Sigmoid colon (tissue), 7 donors: ENCODE measurements around the gene MMP17. TPM values are rescaled to one million over a fixed set of nuclear protein-coding genes. Genes with fewer than 3 reads are reported as not detected.

Source experiments
- DNase-seq: peaks from one replicate; pipeline ENCODE4 v3.0.0-alpha.2; 2019
- H3K27ac ChIP-seq, 4 donors: fragments of 200-600 bp; sonication (generic); one replicate each; pipeline ENCODE4 v1.5.1; 2016 to 2019; ENCODE audit warnings: mild to moderate bottlenecking in 1 of 4
- H3K27me3 ChIP-seq, 3 donors: fragments of 200-600 bp; sonication (generic); one replicate each; pipeline ENCODE4 v1.5.1; 2019; ENCODE audit warnings: mild to moderate bottlenecking in 1 of 3
- H3K36me3 ChIP-seq, 4 donors: fragments of 200-600 bp; sonication (generic); one replicate each; pipeline ENCODE4 v1.5.1; 2016 to 2019
- H3K4me1 ChIP-seq, 4 donors: fragments of 200-600 bp; sonication (generic); one replicate each; pipeline ENCODE4 v1.5.1; 2017 to 2019
- H3K4me3 ChIP-seq, 4 donors: fragments of 200-600 bp; sonication (generic); one replicate each; pipeline ENCODE4 v1.5.1; 2017 to 2019; ENCODE audit warnings: mild to moderate bottlenecking in 2 of 4, moderate library complexity in 1 of 4
- H3K9me3 ChIP-seq, 4 donors: fragments of 200-600 bp in 3 of 4; sonication (generic) in 3 of 4; one replicate each; pipeline versions ENCODE4 v1.5.1 to v1.6.1; 2013 to 2019
- CTCF ChIP-seq, 4 experiments: fragments of 450-650 bp in 3 of 4; fragments of 200-600 bp in 1 of 4; IDR thresholded peaks; one replicate each; pipeline ENCODE4 v1.5.1; 2016 to 2019; ENCODE audit warnings: antibody characterized with exemption in 4 of 4, mild to moderate bottlenecking in 3 of 4, moderate library complexity in 2 of 4
- EP300 ChIP-seq, 4 donors: sonication (generic); formaldehyde crosslinking; IDR thresholded peaks; one replicate each; pipeline ENCODE4 v1.6.1; 2017; ENCODE audit warnings: antibody characterized with exemption in 4 of 4
- POLR2A ChIP-seq, 2 donors: fragments of 450-650 bp; IDR thresholded peaks; one replicate each; pipeline ENCODE4 v1.6.1; 2016; ENCODE audit warnings: antibody characterized with exemption in 2 of 2, mild to moderate bottlenecking in 2 of 2, moderate library complexity in 2 of 2
- POLR2AphosphoS5 ChIP-seq, 4 donors: sonication (generic); formaldehyde crosslinking; IDR thresholded peaks; one replicate each; pipeline ENCODE4 v1.6.1; 2017; ENCODE audit warnings: antibody characterized with exemption in 4 of 4
- WGBS, 2 donors: extraction: QIAGEN DNeasy Blood & Tissue Kit; methylation state at CpG; one replicate each; pipeline ENCODE4 v1.1.7; 2013; 5-methylcytosine and 5-hydroxymethylcytosine counted together
- intact Hi-C: fragments of 100-400 bp; cut with DNase I; formaldehyde crosslinking; loops from one replicate; pipeline ENCODE4 v1.15.1; 2023
- polyA plus RNA-seq, 3 donors: library from polyadenylated mRNA; stranded (reverse); fragments of 200-250 nt; gene quantifications; one replicate each; pipeline ENCODE4 v1.2.3, GENCODE V29; 2013
- total RNA-seq, 4 donors: library from RNA; depleted of rRNA; stranded (reverse); fragments of >200 nt; gene quantifications; one replicate each; pipeline ENCODE4 v1.1.0, GENCODE V29; 2016
- donor health status: healthy with polysubstance abuse.
- donor health status: Bipolar disorder and iron deficiency.
- donor health status: healthy.

Gene MMP17
- total and polyA plus RNA-seq, 7 donors, result 0.60 to 7.1 (median 4.9) TPM; not detected in 1

- intact Hi-C loops, result loop anchor here (5.0 to 10.0 kb wide), 2 partner anchors 112 to 730 kb away; partner anchors contain the start of gene EP400
- DNase-seq, result no peak
Measured at GRCh38 chr12:131834798-131835615, 6.8 kb downstream of the MMP17 start.

GRCh38 chr12:131835616-131836171 is 7.5 kb downstream of the MMP17 start:
- TF ChIP-seq EP300 (IDR thresholded peaks at IDR 0.05) (no peak), CTCF (IDR thresholded peaks at IDR 0.05) (no peak), POLR2A (IDR thresholded peaks at IDR 0.05) (no peak), POLR2AphosphoS5 (IDR thresholded peaks at IDR 0.05) (no peak)
- Histone ChIP-seq H3K4me1 (peaks cover 0 to 18% (median 13%) of the 10 kb centered on the region in 4 donors), H3K36me3 (no peaks in the 10 kb centered on the region), H3K27ac (no peak overlapping the region), H3K27me3 (peaks cover 12 to 66% (median 42%) of the 10 kb centered on the region in 3 donors), H3K4me3 (no peak overlapping the region), H3K9me3 (no peaks in the 10 kb centered on the region)
- WGBS, 2 donors, result 74 to 82% methylated on average over 7 of the region's 7 CpGs
- intact Hi-C loops, result loop anchor here (10.0 kb wide), 1 partner anchor 731 kb away; no protein-coding TSS in a partner anchor
- no peak for DNase-seq

More at GRCh38 chr12:131834798-131835615, 6.8 kb downstream of the MMP17 start:
- H3K4me1 ChIP-seq, result peaks cover 0 to 25% (median 20%) of the 10 kb centered on the region in 4 donors
- no peaks in the 10 kb centered on the region for H3K9me3 ChIP-seq
- no peaks in the 10 kb centered on the region for H3K36me3 ChIP-seq
- 23 to 68% methylated on average over 20 of the region's 20 CpGs for WGBS, 2 donors
- no peak overlapping the region for H3K4me3 ChIP-seq
- no peak overlapping the region for H3K27ac ChIP-seq
- peaks cover 12 to 73% (median 48%) of the 10 kb centered on the region in 3 donors for H3K27me3 ChIP-seq
- TF ChIP-seq EP300 (IDR thresholded peaks at IDR 0.05) (no peak), POLR2A (IDR thresholded peaks at IDR 0.05) (no peak), POLR2AphosphoS5 (IDR thresholded peaks at IDR 0.05) (no peak), CTCF (IDR thresholded peaks at IDR 0.05) (no peak)

- DNase-seq, result no peak
- Histone ChIP-seq H3K9me3 (no peaks in the 10 kb centered on the region), H3K4me1 (peaks cover 0 to 14% (median 8%) of the 10 kb centered on the region in 4 donors), H3K4me3 (no peak overlapping the region), H3K27me3 (peaks cover 12 to 61% (median 41%) of the 10 kb centered on the region in 3 donors), H3K27ac (no peak overlapping the region), H3K36me3 (no peaks in the 10 kb centered on the region)
- 70 to 71% methylated on average over 3 of the region's 3 CpGs for WGBS, 2 donors
- intact Hi-C loops, result loop anchor here (10.0 kb wide), 1 partner anchor 731 kb away; no protein-coding TSS in a partner anchor
- no peak for TF ChIP-seq POLR2A (IDR thresholded peaks at IDR 0.05)
- TF ChIP-seq POLR2AphosphoS5 (IDR thresholded peaks at IDR 0.05), result no peak
- TF ChIP-seq CTCF (IDR thresholded peaks at IDR 0.05), result no peak
- no peak for TF ChIP-seq EP300 (IDR thresholded peaks at IDR 0.05)
Measured at GRCh38 chr12:131836193-131836592, 8.0 kb downstream of the MMP17 start.

GRCh38 chr12:131836714-131837397 is 8.7 kb downstream of the MMP17 start:
- Histone ChIP-seq H3K27ac (no peak overlapping the region), H3K4me3 (no peak overlapping the region), H3K36me3 (no peaks in the 10 kb centered on the region), H3K9me3 (no peaks in the 10 kb centered on the region), H3K27me3 (peaks cover 12 to 61% (median 37%) of the 10 kb centered on the region in 3 donors), H3K4me1 (peaks cover 0 to 9% (median 3%) of the 10 kb centered on the region in 4 donors)
- WGBS, 2 donors, result 87 to 88% methylated on average over 13 of the region's 13 CpGs
- peak; percentile 64 for DNase-seq
- intact Hi-C loops, result loop anchor here (10.0 kb wide), 1 partner anchor 732 kb away; no protein-coding TSS in a partner anchor
- TF ChIP-seq CTCF (IDR thresholded peaks at IDR 0.05), result no peak
- TF ChIP-seq POLR2AphosphoS5 (IDR thresholded peaks at IDR 0.05), result no peak
- no peak for TF ChIP-seq POLR2A (IDR thresholded peaks at IDR 0.05)
- no peak for TF ChIP-seq EP300 (IDR thresholded peaks at IDR 0.05)
